Esophagus muscularis mucosa (tissue), 3 donors: Measurements from ENCODE around the gene ARAP1.

Experiments used
- CTCF ChIP-seq, 3 experiments: fragments of 200-600 bp in 2 of 3; fragments of 450-650 bp in 1 of 3; sonication (generic) in 2 of 3; IDR thresholded peaks; one replicate each; pipeline ENCODE4 v1.5.1; 2017 to 2019; ENCODE audit warnings: antibody characterized with exemption in 3 of 3, mild to moderate bottlenecking in 2 of 3, moderate library complexity in 1 of 3
- POLR2AphosphoS5 ChIP-seq, 2 donors: sonication (generic); formaldehyde crosslinking; IDR thresholded peaks; one replicate each; pipeline ENCODE4 v1.6.1; 2017; ENCODE audit warnings: antibody characterized with exemption in 2 of 2

GRCh38 chr11:72799441-72799840 lies 47.2 kb upstream of the ARAP1 start:
- TF ChIP-seq CTCF (IDR thresholded peaks at IDR 0.05): no peak
- no peak for TF ChIP-seq POLR2AphosphoS5 (IDR thresholded peaks at IDR 0.05)
